ENCODE data around the gene SNRNP70.

Gene SNRNP70

DNA sequence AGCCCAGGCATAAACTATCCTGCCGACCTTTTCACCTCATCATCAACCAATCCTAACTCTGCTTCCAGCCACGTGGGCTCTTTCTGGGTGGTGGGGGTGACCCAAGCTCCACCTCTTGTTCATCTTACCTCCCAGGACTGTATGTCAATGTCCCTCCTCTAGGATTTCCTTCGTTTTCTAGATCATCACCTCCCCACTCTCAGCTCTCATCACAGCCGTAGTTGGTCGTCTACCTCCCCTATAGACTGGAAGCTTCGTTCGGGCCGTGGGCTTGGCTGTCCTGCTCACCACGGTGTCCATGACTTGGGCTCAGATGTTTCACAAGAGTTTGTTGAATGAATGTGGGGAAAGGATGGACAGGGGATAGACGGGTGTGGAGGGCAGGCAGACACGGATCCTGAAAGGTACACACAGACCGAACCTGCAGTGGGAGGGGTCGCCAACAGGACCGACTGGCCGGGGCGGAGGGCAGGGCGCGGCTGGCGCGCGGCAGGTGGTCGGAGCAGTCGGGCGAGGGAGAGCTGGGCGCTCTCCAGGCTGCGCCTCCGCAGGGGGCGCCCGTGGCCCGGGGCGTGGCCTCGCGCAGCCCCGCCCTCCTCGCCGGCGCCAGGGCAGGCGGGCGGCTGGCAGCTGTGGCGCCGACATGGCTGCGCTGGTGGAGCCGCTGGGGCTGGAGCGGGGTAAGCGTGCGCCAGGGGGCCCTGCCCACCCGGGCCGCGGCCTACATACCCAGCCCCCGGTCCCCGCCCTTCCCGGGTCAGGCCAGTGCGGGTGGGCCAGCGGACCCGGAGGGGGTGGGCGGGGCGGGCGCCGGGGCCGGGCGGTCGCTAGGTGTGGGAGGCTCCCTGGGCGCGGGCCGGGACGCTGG lies 28.7 kb downstream of the SNRNP70 start, which contains the start of gene LIN7B:
LIN7B (plus strand) TSS at position 609 of the 868 bp plus-strand sequence; CDS start at position 644, 35 bp downstream.
- no peaks in the 10 kb centered on the region for H3K9me3 ChIP-seq
- H3K27ac ChIP-seq = no peak within 1 kb of the TSS
- TF ChIP-seq, protein P1, sequence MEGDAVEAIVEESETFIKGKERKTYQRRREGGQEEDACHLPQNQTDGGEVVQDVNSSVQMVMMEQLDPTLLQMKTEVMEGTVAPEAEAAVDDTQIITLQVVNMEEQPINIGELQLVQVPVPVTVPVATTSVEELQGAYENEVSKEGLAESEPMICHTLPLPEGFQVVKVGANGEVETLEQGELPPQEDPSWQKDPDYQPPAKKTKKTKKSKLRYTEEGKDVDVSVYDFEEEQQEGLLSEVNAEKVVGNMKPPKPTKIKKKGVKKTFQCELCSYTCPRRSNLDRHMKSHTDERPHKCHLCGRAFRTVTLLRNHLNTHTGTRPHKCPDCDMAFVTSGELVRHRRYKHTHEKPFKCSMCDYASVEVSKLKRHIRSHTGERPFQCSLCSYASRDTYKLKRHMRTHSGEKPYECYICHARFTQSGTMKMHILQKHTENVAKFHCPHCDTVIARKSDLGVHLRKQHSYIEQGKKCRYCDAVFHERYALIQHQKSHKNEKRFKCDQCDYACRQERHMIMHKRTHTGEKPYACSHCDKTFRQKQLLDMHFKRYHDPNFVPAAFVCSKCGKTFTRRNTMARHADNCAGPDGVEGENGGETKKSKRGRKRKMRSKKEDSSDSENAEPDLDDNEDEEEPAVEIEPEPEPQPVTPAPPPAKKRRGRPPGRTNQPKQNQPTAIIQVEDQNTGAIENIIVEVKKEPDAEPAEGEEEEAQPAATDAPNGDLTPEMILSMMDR (IDR thresholded peaks at IDR 0.05) = peak; percentile 76
- peaks cover 33 to 35% of the 10 kb centered on the region in 2 experiments for H3K4me1 ChIP-seq (ENCODE audit: control insufficient read depth in 1 of 2, insufficient read depth in 1 of 2, low read depth in 1 of 2, low read length in 1 of 2)
- peaks cover 2% of the 10 kb centered on the region for H3K36me3 ChIP-seq
- H3K4me3 ChIP-seq (ENCODE audit: low read depth in 1 of 2, low read length in 1 of 2) = peak within 1 kb of the TSS; percentile 62 to 69
- peaks cover 33% of the 10 kb centered on the region for H3K27me3 ChIP-seq

DNA sequence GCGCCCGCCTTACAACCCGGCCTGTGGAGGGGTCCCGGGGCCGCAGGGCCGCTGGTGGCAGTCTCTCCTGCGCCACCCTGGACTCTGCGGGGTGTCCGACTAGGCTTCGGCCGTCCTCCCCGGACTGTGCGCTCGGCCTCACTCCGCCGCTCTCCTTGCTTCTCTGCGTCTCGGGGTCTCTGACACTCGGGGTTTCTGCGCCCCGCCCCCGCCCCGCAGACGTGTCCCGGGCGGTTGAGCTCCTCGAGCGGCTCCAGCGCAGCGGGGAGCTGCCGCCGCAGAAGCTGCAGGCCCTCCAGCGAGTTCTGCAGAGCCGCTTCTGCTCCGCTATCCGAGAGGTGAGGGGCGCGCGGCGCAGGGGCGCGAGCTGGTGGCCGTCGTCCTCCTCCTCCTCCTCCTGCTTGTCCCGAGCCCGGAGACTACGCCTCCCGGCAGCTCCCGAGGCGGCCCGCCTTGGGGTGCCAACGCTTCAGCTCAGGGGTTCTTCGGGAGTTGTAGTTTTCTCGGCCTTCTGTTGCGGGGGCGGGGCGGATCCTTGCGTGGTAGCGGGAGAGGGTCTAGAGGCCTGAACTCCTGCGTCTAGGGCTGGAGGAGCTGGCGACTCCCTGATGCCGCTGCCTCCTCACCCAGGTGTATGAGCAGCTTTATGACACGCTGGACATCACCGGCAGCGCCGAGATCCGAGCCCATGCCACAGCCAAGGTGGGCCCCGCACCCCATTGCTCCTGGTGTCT lies 29.5 kb downstream of the SNRNP70 start:
- peaks cover 41% of the 10 kb centered on the region for H3K27me3 ChIP-seq
- no peaks in the 10 kb centered on the region for H3K36me3 ChIP-seq
- H3K9me3 ChIP-seq = no peaks in the 10 kb centered on the region
- TF ChIP-seq, protein P1 (IDR thresholded peaks at IDR 0.05) = no peak
- H3K4me1 ChIP-seq (ENCODE audit: control insufficient read depth in 1 of 2, insufficient read depth in 1 of 2, low read depth in 1 of 2, low read length in 1 of 2) = peaks cover 34 to 43% of the 10 kb centered on the region in 2 experiments
- no peak overlapping the region for H3K27ac ChIP-seq
- peak overlapping the region; percentile 62 to 69 for H3K4me3 ChIP-seq (ENCODE audit: low read depth in 1 of 2, low read length in 1 of 2)

DNA sequence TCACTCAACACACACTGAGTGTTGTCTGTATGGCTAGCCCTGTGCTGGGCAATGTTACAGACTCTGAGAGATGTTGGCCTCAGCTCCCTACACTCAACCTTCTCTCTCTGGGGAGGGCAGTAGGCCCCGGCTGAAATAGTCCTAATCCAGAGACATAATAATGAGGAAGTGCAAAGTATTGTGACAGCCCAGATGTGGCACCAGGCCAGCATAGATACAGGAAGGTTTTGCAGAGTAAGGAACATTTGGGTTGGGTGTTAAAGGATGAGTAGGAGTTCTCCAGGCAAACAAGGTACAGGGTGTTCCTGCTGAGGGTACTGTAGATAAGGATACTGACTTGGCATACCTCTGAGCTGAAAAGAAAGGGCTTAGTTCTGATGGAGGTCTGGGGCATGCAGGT lies 31.3 kb downstream of the SNRNP70 start:
- Histone ChIP-seq H3K9me3 (no peaks in the 10 kb centered on the region), H3K4me1 (ENCODE audit: control insufficient read depth in 1 of 2, insufficient read depth in 1 of 2, low read depth in 1 of 2, low read length in 1 of 2) (peaks cover 35 to 46% of the 10 kb centered on the region in 2 experiments), H3K27me3 (peaks cover 59% of the 10 kb centered on the region), H3K4me3 (ENCODE audit: low read depth in 1 of 2, low read length in 1 of 2) (no peak overlapping the region), H3K36me3 (no peaks in the 10 kb centered on the region), H3K27ac (peak overlapping the region; percentile 35)
- TF ChIP-seq, protein P1 (IDR thresholded peaks at IDR 0.05) = no peak

DNA sequence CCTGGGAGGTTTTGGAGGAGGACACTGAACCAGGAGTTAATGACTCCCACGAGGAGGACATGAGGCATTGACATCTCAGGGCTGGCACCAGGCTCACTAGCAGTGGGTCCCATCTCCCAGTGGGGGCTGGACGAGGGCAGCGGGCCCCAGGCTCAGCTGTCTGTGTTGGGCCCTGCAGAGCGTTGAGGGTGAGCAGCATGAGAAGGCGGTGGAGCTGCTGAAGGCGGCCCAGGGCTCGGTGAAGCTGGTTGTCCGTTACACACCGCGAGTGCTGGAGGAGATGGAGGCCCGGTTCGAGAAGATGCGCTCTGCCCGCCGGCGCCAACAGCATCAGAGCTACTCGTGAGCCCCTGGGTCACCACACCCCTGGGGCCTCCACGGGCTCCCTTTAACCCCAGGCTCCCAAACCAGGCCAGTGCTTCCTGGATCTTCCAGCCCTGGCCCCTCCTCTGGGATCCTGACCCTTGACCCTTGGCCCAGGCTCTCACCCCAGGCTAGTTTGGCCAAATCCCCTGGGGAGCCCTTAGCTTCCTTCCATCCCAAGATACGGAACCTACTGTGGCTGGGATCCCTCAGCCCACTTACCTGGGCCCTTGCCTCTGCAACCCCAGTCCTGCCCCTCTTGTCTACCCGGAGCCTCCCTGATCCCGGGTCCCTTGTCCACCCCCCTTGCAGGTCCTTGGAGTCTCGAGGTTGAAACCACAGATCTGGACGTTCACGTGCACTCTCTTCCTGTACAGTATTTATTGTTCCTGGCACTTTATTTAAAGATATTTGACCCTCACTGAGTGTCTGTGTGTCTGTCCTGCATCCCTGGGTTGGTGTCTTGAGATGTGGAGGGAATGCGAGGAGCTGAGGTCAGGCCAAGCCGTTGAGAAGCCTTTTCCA lies 32.7 kb downstream of the SNRNP70 start:
- H3K4me3 ChIP-seq (ENCODE audit: low read depth in 1 of 2, low read length in 1 of 2) = peak overlapping the region; percentile 72 to 77
- peaks cover 69% of the 10 kb centered on the region for H3K27me3 ChIP-seq
- H3K27ac ChIP-seq = peak overlapping the region; percentile 66
- no peaks in the 10 kb centered on the region for H3K9me3 ChIP-seq
- no peaks in the 10 kb centered on the region for H3K36me3 ChIP-seq
- H3K4me1 ChIP-seq (ENCODE audit: control insufficient read depth in 1 of 2, insufficient read depth in 1 of 2, low read depth in 1 of 2, low read length in 1 of 2) = peaks cover 35 to 46% of the 10 kb centered on the region in 2 experiments
- TF ChIP-seq, protein P1 (IDR thresholded peaks at IDR 0.05) = no peak
